HG02759 (cell line): Measurements from ENCODE around the gene ELOA.
A peak's percentile ranks its signal among the peaks of the same experiment; 100 is the strongest.

Experiments
- ATAC-seq: cut with Tn5 transposase; IDR thresholded peaks from one replicate; pipeline ENCODE4 v1.9.1; 2021; ENCODE audit warnings: mild to moderate bottlenecking, moderate library complexity; ENCODE audit not compliant: unreplicated experiment

Gene ELOA, protein sequence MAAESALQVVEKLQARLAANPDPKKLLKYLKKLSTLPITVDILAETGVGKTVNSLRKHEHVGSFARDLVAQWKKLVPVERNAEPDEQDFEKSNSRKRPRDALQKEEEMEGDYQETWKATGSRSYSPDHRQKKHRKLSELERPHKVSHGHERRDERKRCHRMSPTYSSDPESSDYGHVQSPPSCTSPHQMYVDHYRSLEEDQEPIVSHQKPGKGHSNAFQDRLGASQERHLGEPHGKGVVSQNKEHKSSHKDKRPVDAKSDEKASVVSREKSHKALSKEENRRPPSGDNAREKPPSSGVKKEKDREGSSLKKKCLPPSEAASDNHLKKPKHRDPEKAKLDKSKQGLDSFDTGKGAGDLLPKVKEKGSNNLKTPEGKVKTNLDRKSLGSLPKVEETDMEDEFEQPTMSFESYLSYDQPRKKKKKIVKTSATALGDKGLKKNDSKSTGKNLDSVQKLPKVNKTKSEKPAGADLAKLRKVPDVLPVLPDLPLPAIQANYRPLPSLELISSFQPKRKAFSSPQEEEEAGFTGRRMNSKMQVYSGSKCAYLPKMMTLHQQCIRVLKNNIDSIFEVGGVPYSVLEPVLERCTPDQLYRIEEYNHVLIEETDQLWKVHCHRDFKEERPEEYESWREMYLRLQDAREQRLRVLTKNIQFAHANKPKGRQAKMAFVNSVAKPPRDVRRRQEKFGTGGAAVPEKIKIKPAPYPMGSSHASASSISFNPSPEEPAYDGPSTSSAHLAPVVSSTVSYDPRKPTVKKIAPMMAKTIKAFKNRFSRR

DNA sequence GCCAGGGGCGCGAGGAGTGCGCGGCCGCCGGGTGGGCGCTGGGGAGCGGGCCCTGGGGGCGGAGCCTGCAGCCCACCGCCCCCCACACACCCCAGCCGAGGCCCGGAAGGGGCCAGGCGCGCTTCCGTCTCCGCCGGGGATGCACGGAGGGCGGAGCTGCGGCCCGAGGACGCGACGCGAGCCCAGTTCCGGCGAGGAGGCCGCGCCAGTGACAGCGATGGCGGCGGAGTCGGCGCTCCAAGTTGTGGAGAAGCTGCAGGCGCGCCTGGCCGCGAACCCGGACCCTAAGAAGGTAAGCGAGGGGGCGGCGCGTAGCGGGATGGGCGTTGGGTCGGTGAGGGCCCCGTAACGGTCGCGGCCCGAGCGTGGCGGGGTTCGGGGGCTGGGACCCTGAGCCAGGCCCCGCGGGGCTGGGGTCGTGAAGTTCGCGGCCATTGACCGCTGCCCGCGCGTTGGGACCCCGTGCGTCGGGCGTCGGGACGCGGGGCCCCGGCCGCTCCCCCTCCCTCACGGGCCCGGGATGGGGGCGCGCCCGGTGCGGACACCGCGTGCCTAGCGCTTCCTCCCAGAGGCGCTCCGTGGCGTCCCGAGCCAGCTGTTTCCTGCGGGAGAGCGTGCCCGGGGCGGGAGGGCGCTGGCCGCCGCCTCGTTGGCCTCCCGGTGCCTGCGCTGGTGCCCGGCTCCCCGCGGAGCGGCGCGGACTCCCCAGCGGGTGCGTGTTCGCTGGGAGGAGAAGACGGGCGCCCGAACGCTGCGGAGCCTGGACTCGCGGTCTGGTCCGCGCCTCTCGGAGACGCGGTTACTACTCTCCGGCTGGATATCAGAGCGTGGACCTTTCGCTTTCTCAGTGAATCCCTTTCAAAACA lies at the start of gene ELOA:
Gene ELOA (plus strand): TSS at position 185 of the 866 bp plus-strand sequence. CDS start 33 bp downstream, at position 218.
- peak; percentile 86 for ATAC-seq

DNA sequence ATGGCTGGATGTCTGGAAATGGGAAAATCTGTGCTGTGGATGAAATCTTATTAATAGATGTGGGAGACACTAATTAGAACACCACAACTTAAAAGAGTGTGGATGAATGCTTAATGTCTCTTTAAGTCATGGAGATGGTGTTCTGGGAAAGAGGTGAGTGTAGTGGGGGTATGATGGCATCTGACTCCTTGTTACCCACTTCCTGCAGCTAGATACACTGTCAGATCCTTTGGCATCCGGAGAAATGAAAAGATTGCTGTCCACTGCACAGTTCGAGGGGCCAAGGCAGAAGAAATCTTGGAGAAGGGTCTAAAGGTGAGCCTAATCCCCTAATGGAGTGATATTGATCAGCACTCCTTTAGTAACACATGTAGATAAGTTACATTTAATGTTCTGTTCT lies 49.7 kb upstream of the ELOA start:
- ATAC-seq = no peak

DNA sequence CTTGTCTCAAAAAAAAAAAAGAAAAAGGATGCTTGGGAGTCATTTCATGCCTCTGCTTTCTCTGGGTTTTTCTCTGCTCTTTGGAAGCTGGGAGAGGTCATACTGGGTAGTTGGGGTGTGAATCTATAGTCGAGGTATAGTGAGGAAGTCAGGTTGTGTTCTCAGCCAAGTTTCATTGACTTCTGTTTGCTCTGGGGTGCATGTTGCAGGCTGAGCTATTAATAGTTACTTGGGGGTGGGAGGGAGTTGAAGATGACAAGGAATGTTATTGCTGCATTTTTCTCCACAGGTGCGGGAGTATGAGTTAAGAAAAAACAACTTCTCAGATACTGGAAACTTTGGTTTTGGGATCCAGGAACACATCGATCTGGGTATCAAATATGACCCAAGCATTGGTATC lies 48.9 kb upstream of the ELOA start:
- no peak for ATAC-seq

DNA sequence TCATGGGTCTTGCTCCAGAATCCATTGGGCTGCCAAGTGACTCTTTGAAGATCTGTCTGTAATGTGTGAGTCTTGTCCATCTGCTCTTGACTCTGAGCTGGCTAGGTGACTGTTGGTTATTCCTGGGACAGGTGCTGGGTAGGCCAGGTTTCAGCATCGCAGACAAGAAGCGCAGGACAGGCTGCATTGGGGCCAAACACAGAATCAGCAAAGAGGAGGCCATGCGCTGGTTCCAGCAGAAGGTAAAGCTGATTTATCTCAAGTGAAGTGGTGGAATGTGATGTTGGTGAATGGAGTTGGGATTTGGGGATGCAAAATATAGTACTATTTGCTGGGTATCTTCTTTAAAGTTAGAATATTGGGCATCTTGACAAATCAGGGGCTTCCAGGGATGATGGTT lies 47.6 kb upstream of the ELOA start:
- no peak for ATAC-seq

DNA sequence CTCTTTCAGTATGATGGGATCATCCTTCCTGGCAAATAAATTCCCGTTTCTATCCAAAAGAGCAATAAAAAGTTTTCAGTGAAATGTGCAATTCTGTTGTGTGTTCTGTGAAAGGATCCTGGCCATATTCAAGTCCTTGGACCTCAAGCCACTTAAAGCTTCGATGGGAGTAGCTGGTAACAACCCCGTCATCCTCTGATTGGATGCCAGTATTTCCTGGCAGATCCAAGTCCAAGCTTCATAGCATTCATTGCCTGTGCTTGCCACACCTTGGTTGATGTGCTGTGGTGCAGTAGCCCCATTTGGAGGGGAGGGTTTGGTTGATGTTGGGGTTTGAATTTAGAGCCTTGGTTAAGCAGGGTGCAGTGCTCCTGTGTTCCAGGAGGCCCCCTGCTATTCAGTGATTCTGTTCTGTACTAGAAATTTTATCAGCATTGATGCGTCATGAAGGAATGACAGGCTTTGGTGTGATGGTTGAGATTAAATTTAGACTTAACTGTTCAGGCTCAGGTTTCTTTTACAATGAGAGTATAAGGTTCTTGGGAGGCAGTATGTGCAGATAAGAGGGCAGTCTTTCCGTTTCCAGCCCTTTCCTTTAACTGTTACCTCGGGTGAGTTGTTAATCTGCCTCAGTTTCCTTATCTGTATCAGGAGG lies 46.8 kb upstream of the ELOA start:
- ATAC-seq = no peak

DNA sequence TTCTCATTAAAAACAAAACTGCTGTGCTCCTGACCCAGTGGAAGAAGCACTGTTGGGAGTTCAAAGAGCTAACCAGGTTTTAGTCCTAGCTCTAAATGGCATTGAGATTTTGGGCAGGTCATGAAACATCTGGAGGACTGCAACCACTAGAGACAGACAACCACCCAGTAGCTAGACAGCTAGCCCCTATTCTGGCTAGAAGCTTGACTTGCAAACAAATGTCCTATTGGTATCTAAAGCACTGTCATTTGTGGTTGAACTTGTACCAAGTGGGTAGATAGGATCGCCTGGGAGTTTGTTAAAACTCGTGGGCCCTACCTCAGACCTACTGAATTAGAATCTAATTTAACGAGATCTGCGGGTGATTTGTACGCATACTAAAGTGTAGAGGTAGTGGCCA lies 44.8 kb upstream of the ELOA start:
- no peak for ATAC-seq

DNA sequence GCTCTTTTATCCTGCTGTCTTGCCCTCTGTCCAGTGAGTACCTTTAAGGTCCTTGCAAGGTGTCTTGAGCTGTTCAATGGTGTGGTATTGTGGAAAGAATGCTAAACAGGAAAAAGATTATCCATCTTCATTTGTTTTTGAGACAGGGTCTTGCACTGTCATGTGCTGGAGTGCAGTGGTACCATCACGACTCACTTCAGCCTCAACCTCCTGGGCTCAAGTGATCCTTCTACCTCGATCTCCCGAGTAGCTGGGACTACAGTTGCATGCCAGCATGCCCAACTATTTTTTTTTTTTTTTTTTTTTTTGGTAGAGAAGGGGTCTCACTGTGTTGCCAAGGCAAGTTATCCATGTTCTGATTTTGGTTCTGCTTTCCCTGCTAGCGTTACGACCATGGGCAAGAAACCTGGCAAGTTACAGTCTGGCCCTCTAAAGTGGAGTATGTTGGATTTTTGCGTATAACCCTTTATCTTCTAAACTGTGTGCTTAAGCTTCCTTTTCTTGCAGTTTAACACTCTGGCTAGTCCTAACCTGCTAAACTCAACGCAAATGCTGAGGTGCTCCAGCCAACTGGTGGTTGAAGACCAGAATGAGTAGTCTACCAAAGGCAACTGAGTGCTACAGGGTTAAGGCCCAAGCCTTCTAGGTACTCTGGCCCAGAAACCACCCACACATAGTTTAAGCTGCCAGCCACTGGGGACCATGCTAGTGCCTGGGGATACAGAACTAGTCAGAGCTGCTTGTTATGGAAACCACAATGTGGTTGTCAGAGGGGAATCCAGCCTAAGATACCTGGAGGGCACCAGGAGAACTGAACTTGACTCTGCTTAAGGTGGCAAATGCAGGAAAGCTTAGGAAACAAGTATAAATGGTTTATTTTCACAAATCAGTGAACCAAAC lies 43.7 kb upstream of the ELOA start:
- ATAC-seq = no peak

DNA sequence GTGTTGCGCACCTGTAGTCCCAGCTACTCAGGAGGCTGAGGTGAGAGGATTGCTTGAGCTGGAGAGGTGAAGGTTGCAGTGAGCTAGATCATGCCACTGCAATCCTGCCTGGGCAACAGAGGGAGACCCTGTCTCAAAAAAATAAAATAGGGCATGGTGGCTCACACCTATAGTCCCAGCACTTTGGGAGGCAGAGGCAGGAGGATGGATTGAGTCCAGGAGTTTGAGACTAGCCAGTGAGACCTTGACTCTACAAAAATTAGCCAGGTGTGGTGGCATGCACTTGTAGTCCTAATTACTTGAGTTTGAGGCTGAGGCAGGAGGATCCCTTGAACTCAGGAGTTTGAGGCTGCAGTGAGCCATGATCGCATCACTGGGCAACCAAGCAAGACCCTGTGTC lies 42.0 kb upstream of the ELOA start:
- no peak for ATAC-seq

DNA sequence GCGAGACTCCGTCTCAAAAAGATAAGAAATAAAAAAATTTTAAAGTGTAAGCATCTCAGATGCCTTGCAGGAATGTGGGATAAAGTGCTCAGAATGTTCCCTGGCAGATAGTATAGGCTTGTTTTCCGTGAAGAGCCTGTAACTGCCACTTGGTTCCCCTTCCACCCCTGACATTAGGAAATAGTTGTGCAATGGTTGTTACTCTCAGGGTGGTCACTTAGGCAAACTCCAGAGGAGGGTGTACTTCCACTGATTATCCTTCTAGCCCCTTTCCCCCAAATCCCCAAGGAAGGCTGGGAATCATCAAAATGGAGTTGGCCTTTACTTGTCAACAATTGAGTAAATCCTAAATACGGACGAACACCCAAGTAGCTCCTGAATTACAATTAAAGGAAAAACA lies 41.3 kb upstream of the ELOA start:
- ATAC-seq = no peak

DNA sequence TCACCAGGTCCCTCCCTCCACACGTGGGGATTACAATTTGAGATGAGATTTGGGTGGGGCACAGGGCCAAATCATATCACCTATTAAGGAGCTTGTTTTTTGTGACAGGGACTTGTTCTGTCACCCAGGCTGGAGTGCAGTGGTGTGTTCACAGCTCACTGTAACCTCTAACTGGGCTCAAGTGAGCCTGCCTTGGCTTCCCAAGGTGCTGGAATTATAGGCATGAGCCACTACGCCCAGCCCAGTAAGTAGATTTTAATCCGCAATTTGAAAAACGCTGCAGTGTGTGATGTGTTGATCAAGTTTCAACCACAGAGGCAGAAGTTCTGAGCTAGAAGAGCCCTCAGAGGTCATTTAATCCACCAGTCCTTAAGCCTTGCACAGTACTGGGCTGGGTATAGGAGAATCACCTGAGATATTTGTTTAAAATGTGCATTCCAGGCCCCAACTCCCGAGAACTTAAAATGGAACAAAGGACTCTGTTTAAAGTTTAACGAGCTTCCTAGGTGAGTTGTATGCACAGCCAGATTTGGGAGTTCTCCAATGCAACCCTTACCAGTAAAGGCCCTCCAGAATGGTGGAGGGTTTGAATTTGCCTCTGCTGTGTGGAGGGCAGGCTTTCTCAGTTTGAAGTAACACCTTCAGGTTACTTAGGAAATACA lies 38.3 kb upstream of the ELOA start:
- no peak for ATAC-seq

DNA sequence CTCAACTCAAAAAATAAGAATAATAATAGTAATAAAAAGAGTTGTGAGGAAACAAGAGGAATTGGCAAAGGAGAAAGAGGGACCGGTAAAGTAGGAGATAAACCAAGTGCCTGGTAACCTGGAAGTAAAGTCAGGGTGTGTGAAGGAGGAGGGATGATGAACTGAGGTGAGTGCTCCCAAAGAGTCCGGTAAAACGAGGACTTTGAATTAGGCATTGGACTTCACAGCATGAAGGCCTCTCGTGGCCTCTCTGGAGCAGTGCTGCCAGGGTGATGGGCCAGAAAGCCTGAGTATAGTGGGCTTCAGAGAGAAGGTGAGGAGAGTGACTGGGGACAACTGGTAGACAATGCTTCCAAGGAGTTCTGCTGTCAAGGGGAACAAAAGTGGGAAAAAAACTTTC lies 34.0 kb upstream of the ELOA start:
- no peak for ATAC-seq

DNA sequence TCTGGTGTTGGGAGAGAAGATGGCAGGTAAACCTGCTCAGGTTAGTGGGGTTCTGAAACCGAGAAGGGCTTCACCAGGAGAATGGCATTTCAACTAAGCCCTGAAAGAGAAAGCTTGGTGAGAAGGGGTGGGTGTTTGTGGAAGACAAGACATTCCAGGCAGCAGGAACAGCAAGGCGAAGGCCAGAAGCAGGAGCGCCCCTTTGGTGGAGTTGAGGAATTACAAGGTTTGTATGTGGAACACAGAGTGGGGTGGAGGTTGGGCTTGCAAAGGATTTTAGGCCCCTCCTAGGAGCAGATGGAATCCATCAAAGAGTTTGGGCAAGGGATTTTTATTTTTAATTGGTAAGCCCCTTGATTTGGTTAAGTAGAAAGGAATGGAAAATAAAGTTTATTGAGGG lies 24.8 kb upstream of the ELOA start:
- ATAC-seq = no peak

DNA sequence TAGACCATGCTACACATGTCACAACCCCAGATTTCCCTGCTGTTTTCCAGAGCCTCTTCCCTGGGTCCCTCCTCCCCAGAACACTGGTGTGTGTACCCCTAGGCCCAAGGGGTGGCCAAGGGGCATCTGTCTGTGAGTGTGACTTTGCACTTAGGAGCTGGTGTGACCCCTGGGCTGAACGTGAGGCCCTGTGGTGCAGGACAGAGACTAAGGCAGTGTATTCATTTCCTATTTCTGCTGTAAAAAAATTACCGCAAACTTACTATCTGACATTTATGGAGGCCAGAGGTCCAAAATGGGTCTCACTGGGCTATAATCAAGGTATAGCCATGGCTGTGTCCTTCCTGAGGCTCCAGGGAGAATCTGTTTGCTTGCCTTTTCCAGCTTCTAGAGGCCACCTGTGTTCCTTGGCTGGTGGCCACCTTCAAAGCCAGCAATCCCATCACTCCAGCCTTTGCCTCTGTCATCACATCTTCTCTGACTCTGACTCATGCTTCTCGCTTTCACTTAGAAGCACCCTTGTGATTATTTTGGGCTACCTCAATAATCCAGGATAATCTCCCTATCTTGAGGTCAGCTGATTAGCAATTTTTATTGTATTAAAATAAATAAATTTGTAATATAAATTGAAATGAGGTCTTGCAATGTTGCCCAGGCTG lies 24.0 kb upstream of the ELOA start:
- ATAC-seq = no peak

DNA sequence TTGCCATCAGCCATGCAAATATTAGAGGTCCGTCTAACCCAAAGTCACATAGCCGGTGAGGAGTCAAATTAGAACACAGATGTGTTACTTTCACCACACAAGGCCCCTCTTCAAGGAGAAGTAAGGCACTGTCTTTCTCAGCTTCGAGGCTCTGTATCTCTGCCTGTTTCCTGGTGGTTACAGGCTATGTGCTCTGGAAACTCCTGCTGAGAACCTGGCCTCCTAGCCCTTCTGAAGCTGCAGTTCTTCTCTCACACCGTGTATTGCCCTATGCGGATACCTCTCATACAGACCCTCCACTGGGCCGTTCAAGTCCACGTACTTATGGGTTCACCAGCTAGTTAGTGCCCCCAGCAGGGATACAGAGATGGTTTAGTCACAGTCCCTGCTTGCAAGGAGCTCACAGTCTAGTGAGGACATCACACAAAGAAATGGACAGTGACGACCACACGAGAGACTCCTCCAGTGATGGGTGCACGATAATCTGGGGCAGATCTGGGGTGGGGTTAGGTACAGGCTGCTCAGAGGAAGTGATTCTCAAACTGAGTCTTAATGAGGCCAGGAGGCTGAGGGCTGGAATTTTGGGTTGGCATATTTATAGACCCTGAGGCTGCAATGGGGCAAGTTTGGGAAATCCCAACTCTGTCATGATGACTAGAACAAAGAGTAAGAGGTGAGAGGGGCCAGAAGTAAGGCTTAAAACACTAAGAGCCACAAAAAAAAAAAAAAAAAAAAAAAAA lies 22.8 kb upstream of the ELOA start:
- ATAC-seq = peak; percentile 67

DNA sequence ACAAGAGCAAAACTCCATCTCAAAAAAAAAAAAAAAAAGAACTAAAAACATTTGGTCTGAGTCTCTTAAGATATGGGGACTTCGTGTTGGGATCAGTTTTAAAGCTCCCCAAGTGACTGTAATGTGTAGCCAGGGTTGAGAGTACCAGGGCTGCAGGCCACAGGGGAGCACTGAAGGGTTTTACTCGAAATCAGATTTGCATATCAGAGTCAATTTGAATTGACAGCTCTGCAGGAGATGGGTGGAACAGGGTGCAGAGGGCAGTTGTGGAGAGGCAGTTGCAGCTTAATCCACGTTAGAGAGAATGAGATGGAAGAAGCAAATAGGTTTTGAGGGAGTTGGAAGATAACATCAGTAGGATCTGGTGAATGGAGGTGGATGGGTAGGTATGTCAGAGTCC lies 20.6 kb upstream of the ELOA start:
- ATAC-seq = no peak

DNA sequence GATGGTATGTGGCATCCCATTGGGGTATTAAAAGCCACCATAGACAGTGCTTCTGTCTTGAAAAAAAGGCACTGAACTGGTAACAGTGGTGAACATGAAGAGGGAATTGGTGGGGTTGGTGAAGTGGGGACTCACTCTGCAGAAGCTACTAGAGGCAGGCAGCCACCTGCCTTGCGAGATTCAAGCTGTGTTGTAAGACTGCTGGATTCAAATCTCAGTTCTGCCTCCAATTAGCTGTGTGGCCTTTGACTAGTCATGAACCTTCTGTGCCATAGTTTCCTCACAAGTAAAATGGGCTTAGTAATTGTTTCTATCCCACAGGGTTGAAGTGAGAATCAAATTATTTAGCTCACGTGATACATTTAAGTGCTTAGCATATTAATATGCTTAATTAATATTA lies 16.6 kb upstream of the ELOA start:
- ATAC-seq = no peak

DNA sequence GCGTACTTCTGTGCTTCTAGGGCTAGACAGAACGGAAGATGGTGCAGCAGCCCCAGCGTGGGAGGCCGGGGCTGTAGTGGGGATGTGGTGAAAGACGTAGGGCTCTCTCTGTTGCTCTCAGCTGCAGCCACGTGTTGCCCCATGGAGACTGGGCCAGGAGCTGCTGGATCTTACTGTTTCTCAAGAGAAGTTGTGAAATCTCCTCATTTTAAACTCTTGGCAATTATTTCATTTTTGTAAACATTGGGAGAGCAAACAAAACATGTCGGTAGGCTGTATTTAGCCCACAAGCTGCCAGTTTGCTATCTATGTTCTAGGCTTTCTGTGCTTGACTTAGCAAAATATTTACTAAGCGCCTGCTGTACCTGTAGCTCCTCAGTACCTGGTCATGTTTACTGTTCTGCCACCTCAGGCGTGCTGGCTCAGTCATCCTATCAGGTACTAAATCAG lies 15.9 kb upstream of the ELOA start:
- ATAC-seq = no peak
